CD4-positive, CD25-positive, alpha-beta regulatory T cell (primary cell): ENCODE results near the gene DDR1. TPM values are rescaled to one million over a fixed set of nuclear protein-coding genes. Genes with fewer than 3 reads are reported as not detected.
"Not testable (repeated sequence)": the region's sequence is repeated elsewhere in the genome, so short reads cannot be mapped to it uniquely, and the experiment has no call there.

ENCODE experiments used
- ATAC-seq, 2 donors: fragments of 150-1000 bp; cut with Tn5 transposase; one replicate each; pipeline ENCODE4 v1.10.0; 2021; ENCODE audit warnings: low read depth in 2 of 2, moderate number of reproducible peaks in 2 of 2, moderate library complexity in 1 of 2
- DNase-seq, 3 donors: peaks; one replicate each; pipeline versions ENCODE4 v3.0.0 to v3.0.0-alpha.2; 2012 to 2022; ENCODE audit warnings: mixed read lengths in 1 of 3
- H3K27ac ChIP-seq: one replicate; pipeline ENCODE4 v1.7.0; 2013; ENCODE audit warnings: mild to moderate bottlenecking, low read length; ENCODE audit not compliant: insufficient read depth, poor library complexity, severe bottlenecking
- H3K27me3 ChIP-seq: one replicate; pipeline ENCODE4 v1.7.0; 2013; ENCODE audit warnings: low read length; ENCODE audit not compliant: control insufficient read depth, insufficient read depth
- H3K36me3 ChIP-seq: one replicate; pipeline ENCODE4 v1.7.0; 2013; ENCODE audit warnings: mild to moderate bottlenecking, low read length, moderate library complexity; ENCODE audit not compliant: control insufficient read depth, insufficient read depth
- H3K4me1 ChIP-seq: 2 replicates; pipeline ENCODE4 v1.7.0; 2013; ENCODE audit warnings: mild to moderate bottlenecking, low read length; ENCODE audit not compliant: insufficient read depth, control insufficient read depth, poor library complexity, severe bottlenecking
- H3K4me3 ChIP-seq: one replicate; pipeline ENCODE4 v1.7.0; 2013; ENCODE audit warnings: low read depth, mild to moderate bottlenecking, low read length, moderate library complexity
- H3K9me3 ChIP-seq, 2 experiments: 1 replicate in 1 of 2; 2 replicates in 1 of 2; pipeline ENCODE4 v1.7.0; 2013; ENCODE audit warnings: low read length in 2 of 2, mild to moderate bottlenecking in 1 of 2, moderate library complexity in 1 of 2; ENCODE audit not compliant: control insufficient read depth in 2 of 2
- H3K27ac Mint-ChIP-seq, 3 donors: one replicate each; pipeline ENCODE4 v1.8.0; 2020 to 2022; ENCODE audit warnings: mild to moderate bottlenecking in 3 of 3, mixed read lengths in 3 of 3, moderate library complexity in 2 of 3
- H3K27me3 Mint-ChIP-seq: one replicate; pipeline ENCODE4 v1.8.0; 2022; ENCODE audit warnings: mild to moderate bottlenecking, mixed read lengths
- H3K36me3 Mint-ChIP-seq: one replicate; pipeline ENCODE4 v1.8.0; 2020; ENCODE audit warnings: mixed read lengths
- H3K4me1 Mint-ChIP-seq, 4 donors: one replicate each; pipeline ENCODE4 v1.8.0; 2020 to 2022; ENCODE audit warnings: mixed read lengths in 4 of 4, mild to moderate bottlenecking in 1 of 4
- H3K4me3 Mint-ChIP-seq, 4 donors: one replicate each; pipeline ENCODE4 v1.8.0; 2020 to 2022; ENCODE audit warnings: mild to moderate bottlenecking in 4 of 4, mixed read lengths in 4 of 4, moderate library complexity in 3 of 4
- H3K9me3 Mint-ChIP-seq, 7 donors: one replicate each; pipeline ENCODE4 v1.8.0; 2020 to 2022; ENCODE audit warnings: mixed read lengths in 7 of 7, mild to moderate bottlenecking in 3 of 7, moderate library complexity in 2 of 7
- polyA plus RNA-seq, 4 donors: library from polyadenylated mRNA; unstranded; fragments of 300-500 nt; fragmentation: Illumina TruSeq; gene quantifications; one replicate each; pipeline ENCODE4 v1.2.3, GENCODE V29; 2021
- total RNA-seq: library from RNA; stranded (reverse); gene quantifications from one replicate; pipeline ENCODE4 v1.2.3, GENCODE V29; 2022

The DDR1 gene
- total and polyA plus RNA-seq, 5 donors from 2014 or later, result 1.2 to 5.0 (median 2.3) TPM

- H3K4me3 Mint-ChIP-seq, result no peak overlapping the region
These were observed 40.2 kb upstream of the DDR1 start for GRCh38 chr6:30844118-30844535.

GRCh38 chr6:30845183-30845582, 39.1 kb upstream of the DDR1 start:
- Histone ChIP-seq H3K4me3 (no peak overlapping the region), H3K27ac (no peak overlapping the region), H3K27me3 (no peaks in the 10 kb centered on the region), H3K9me3 (no peaks in the 10 kb centered on the region), H3K4me1 (no peaks in the 10 kb centered on the region), H3K36me3 (no peaks in the 10 kb centered on the region)
- no peak overlapping the region for H3K27ac Mint-ChIP-seq
- no peak for DNase-seq
- H3K4me1 Mint-ChIP-seq, result peaks cover 4 to 10% (median 6%) of the 10 kb centered on the region in 4 donors
- no peaks in the 10 kb centered on the region for H3K36me3 Mint-ChIP-seq
- peaks cover 35% of the 10 kb centered on the region for H3K27me3 Mint-ChIP-seq
- H3K9me3 Mint-ChIP-seq, result peaks cover 0 to 3% (median 0%) of the 10 kb centered on the region in 7 donors
- no peak overlapping the region for H3K4me3 Mint-ChIP-seq
- no peak for ATAC-seq

More at GRCh38 chr6:30844118-30844535, 40.2 kb upstream of the DDR1 start:
- Histone ChIP-seq H3K27me3 (no peaks in the 10 kb centered on the region), H3K4me3 (no peak overlapping the region), H3K36me3 (no peaks in the 10 kb centered on the region), H3K4me1 (no peaks in the 10 kb centered on the region), H3K9me3 (no peaks in the 10 kb centered on the region), H3K27ac (no peak overlapping the region)
- DNase-seq (no peak), ATAC-seq (no peak)
- H3K27me3 Mint-ChIP-seq, result peaks cover 26% of the 10 kb centered on the region
- H3K9me3 Mint-ChIP-seq, result peaks cover 0 to 2% (median 0%) of the 10 kb centered on the region in 7 donors
- H3K4me1 Mint-ChIP-seq, result peaks cover 0 to 10% (median 5%) of the 10 kb centered on the region in 4 donors
- H3K36me3 Mint-ChIP-seq, result no peaks in the 10 kb centered on the region
- H3K27ac Mint-ChIP-seq, result no peak overlapping the region

- ATAC-seq (no peak), DNase-seq (no peak)
- H3K27ac ChIP-seq, result no peak overlapping the region
- H3K27me3 Mint-ChIP-seq, result peaks cover 39% of the 10 kb centered on the region
- peaks cover 4% of the 10 kb centered on the region for H3K36me3 Mint-ChIP-seq
- no peaks in the 10 kb centered on the region for H3K36me3 ChIP-seq
- H3K4me1 ChIP-seq, result no peaks in the 10 kb centered on the region
- no peak overlapping the region for H3K4me3 ChIP-seq
- peaks cover 10 to 13% of the 10 kb centered on the region in 2 experiments for H3K9me3 ChIP-seq
- H3K4me3 Mint-ChIP-seq, result no peak overlapping the region
- H3K9me3 Mint-ChIP-seq, result peaks cover 0 to 13% (median 5%) of the 10 kb centered on the region in 7 donors
- peaks cover 4 to 7% (median 5%) of the 10 kb centered on the region in 4 donors for H3K4me1 Mint-ChIP-seq
- no peak overlapping the region for H3K27ac Mint-ChIP-seq
- no peaks in the 10 kb centered on the region for H3K27me3 ChIP-seq
These were observed 36.8 kb upstream of the DDR1 start for GRCh38 chr6:30847421-30847970.

GRCh38 chr6:30847971-30848436, 36.3 kb upstream of the DDR1 start:
- peaks cover 0 to 14% (median 5%) of the 10 kb centered on the region in 7 donors for H3K9me3 Mint-ChIP-seq

GRCh38 chr6:30849903-30850651, 34.2 kb upstream of the DDR1 start:
- H3K27ac Mint-ChIP-seq, result no peak overlapping the region
- H3K36me3 ChIP-seq, result no peaks in the 10 kb centered on the region
- peak overlapping the region in 1 of 4 donors; percentile 56 for H3K4me3 Mint-ChIP-seq
- H3K9me3 Mint-ChIP-seq, result peaks cover 0 to 14% (median 5%) of the 10 kb centered on the region in 7 donors
- H3K36me3 Mint-ChIP-seq, result peaks cover 4% of the 10 kb centered on the region
- ATAC-seq (no peak), DNase-seq (no peak)
- peaks cover 10 to 13% of the 10 kb centered on the region in 2 experiments for H3K9me3 ChIP-seq
- no peaks in the 10 kb centered on the region for H3K4me1 ChIP-seq
- H3K27me3 Mint-ChIP-seq, result peaks cover 27% of the 10 kb centered on the region
- H3K4me3 ChIP-seq, result no peak overlapping the region
- no peaks in the 10 kb centered on the region for H3K27me3 ChIP-seq
- H3K4me1 Mint-ChIP-seq, result peaks cover 0 to 7% (median 0%) of the 10 kb centered on the region in 4 donors
- no peak overlapping the region for H3K27ac ChIP-seq

More at GRCh38 chr6:30847971-30848436, 36.3 kb upstream of the DDR1 start:
- H3K27ac Mint-ChIP-seq, result no peak overlapping the region
- no peak overlapping the region for H3K27ac ChIP-seq
- no peak for DNase-seq
- H3K4me3 ChIP-seq, result no peak overlapping the region
- H3K4me1 ChIP-seq, result no peaks in the 10 kb centered on the region
- H3K27me3 ChIP-seq, result no peaks in the 10 kb centered on the region
- peaks cover 39% of the 10 kb centered on the region for H3K27me3 Mint-ChIP-seq
- no peaks in the 10 kb centered on the region for H3K36me3 ChIP-seq
- H3K4me1 Mint-ChIP-seq, result peaks cover 4 to 7% (median 5%) of the 10 kb centered on the region in 4 donors
- H3K36me3 Mint-ChIP-seq, result peaks cover 4% of the 10 kb centered on the region
- H3K9me3 ChIP-seq, result peaks cover 10 to 13% of the 10 kb centered on the region in 2 experiments
- ATAC-seq, result no peak
- no peak overlapping the region for H3K4me3 Mint-ChIP-seq

- not testable (repeated sequence) for H3K36me3 Mint-ChIP-seq
- peaks cover 0 to 14% (median 5%) of the 10 kb centered on the region in 7 donors for H3K9me3 Mint-ChIP-seq
These were observed 31.9 kb upstream of the DDR1 start for GRCh38 chr6:30852459-30852858.

GRCh38 chr6:30854285-30855040, 29.9 kb upstream of the DDR1 start:
- peaks cover 2% of the 10 kb centered on the region for H3K27me3 ChIP-seq
- DNase-seq, result no peak
- H3K4me3 ChIP-seq, result no peak overlapping the region
- H3K36me3 ChIP-seq, result no peaks in the 10 kb centered on the region
- Mint-ChIP-seq H3K4me3 (no peak overlapping the region), H3K9me3 (peaks cover 0 to 22% (median 6%) of the 10 kb centered on the region in 7 donors), H3K27ac (no peak overlapping the region), H3K36me3 (peaks cover 4% of the 10 kb centered on the region), H3K4me1 (peaks cover 0 to 4% (median 0%) of the 10 kb centered on the region in 4 donors), H3K27me3 (peaks cover 17% of the 10 kb centered on the region)
- H3K9me3 ChIP-seq, result peaks cover 10 to 13% of the 10 kb centered on the region in 2 experiments
- H3K4me1 ChIP-seq, result no peaks in the 10 kb centered on the region
- no peak for ATAC-seq
- no peak overlapping the region for H3K27ac ChIP-seq

More at GRCh38 chr6:30852459-30852858, 31.9 kb upstream of the DDR1 start:
- H3K27ac Mint-ChIP-seq, H3K4me1 Mint-ChIP-seq, ATAC-seq, H3K4me3 Mint-ChIP-seq, H3K27me3 ChIP-seq, H3K4me1 ChIP-seq, DNase-seq, H3K4me3 ChIP-seq, H3K27ac ChIP-seq, H3K36me3 ChIP-seq: not testable (repeated sequence)
- peaks cover 19% of the 10 kb centered on the region for H3K27me3 Mint-ChIP-seq
- H3K9me3 ChIP-seq, result peaks cover 10 to 13% of the 10 kb centered on the region in 2 experiments
